H9 (cell line): ENCODE results near the gene ACAA2. TPM values are rescaled to one million over a fixed set of nuclear protein-coding genes. Genes with fewer than 3 reads are reported as not detected.

Experiments
- DNase-seq: peaks from one replicate; pipeline ENCODE4 v3.0.0-alpha.2; 2017
- H2AFZ ChIP-seq: one replicate; pipeline ENCODE4 v1.6.1; 2013; ENCODE audit warnings: mild to moderate bottlenecking, low read length, control low read depth, moderate library complexity
- H2AK5ac ChIP-seq: 2 replicates; pipeline ENCODE4 v1.6.1; 2013; ENCODE audit warnings: low read length, control low read depth, mixed read lengths; ENCODE audit not compliant: insufficient read length
- H2BK120ac ChIP-seq: one replicate; pipeline ENCODE4 v1.6.1; 2013; ENCODE audit warnings: low read depth, mild to moderate bottlenecking, low read length, control low read depth, inconsistent platforms; ENCODE audit not compliant: poor library complexity, severe bottlenecking
- H2BK12ac ChIP-seq: 2 replicates; pipeline ENCODE4 v1.6.1; 2013; ENCODE audit warnings: low read length, control low read depth, mixed read lengths, low read depth; ENCODE audit not compliant: insufficient read length
- H2BK15ac ChIP-seq: 2 replicates; pipeline ENCODE4 v1.6.1; 2013; ENCODE audit warnings: low read depth, low read length, control low read depth
- H2BK20ac ChIP-seq: one replicate; pipeline ENCODE4 v1.6.1; 2013; ENCODE audit warnings: low read depth, mild to moderate bottlenecking, low read length, control low read depth, inconsistent platforms; ENCODE audit not compliant: poor library complexity, severe bottlenecking
- H2BK5ac ChIP-seq: 2 replicates; pipeline ENCODE4 v1.6.1; 2013; ENCODE audit warnings: low read length, control low read depth, mixed read lengths; ENCODE audit not compliant: insufficient read length
- H3K14ac ChIP-seq: 2 replicates; pipeline ENCODE4 v1.6.1; 2013; ENCODE audit warnings: low read length, control low read depth; ENCODE audit not compliant: insufficient read depth
- H3K18ac ChIP-seq: 2 replicates; pipeline ENCODE4 v1.6.1; 2013; ENCODE audit warnings: low read depth, mild to moderate bottlenecking, mixed read lengths, low read length, control low read depth; ENCODE audit not compliant: insufficient read length
- H3K23ac ChIP-seq: 2 replicates; pipeline ENCODE4 v1.6.1; 2013; ENCODE audit warnings: low read length, control low read depth, mixed read lengths, low read depth; ENCODE audit not compliant: insufficient read length
- H3K23me2 ChIP-seq: 2 replicates; pipeline ENCODE4 v1.6.1; 2013; ENCODE audit warnings: low read depth, mild to moderate bottlenecking, mixed read lengths, low read length, control low read depth; ENCODE audit not compliant: insufficient read length, poor library complexity, severe bottlenecking
- H3K27ac ChIP-seq: 2 replicates; pipeline ENCODE4 v1.5.1; 2013; ENCODE audit warnings: low read length, control low read depth, mixed read lengths, low read depth; ENCODE audit not compliant: insufficient read length
- H3K27me3 ChIP-seq: 2 replicates; pipeline ENCODE4 v1.6.1; 2013; ENCODE audit warnings: low read length, control low read depth, inconsistent platforms; ENCODE audit not compliant: insufficient read depth
- H3K4ac ChIP-seq: 2 replicates; pipeline ENCODE4 v1.6.1; 2013; ENCODE audit warnings: low read depth, mild to moderate bottlenecking, control low read depth, inconsistent platforms, low read length, moderate library complexity
- H3K4me1 ChIP-seq: 2 replicates; pipeline ENCODE4 v1.6.1; 2013; ENCODE audit warnings: low read length, control low read depth, inconsistent platforms; ENCODE audit not compliant: insufficient read depth
- H3K4me2 ChIP-seq: 2 replicates; pipeline ENCODE4 v1.6.1; 2013; ENCODE audit warnings: low read length, control low read depth, mixed read lengths; ENCODE audit not compliant: insufficient read length, insufficient read depth
- H3K56ac ChIP-seq: 2 replicates; pipeline ENCODE4 v1.6.1; 2013; ENCODE audit warnings: low read depth, mild to moderate bottlenecking, mixed read lengths, low read length, control low read depth; ENCODE audit not compliant: insufficient read length
- H3K79me1 ChIP-seq: 2 replicates; pipeline ENCODE4 v1.6.1; 2013; ENCODE audit warnings: low read depth, mild to moderate bottlenecking, moderate library complexity, low read length, control low read depth, inconsistent platforms; ENCODE audit not compliant: insufficient read depth, poor library complexity, severe bottlenecking
- H3K79me2 ChIP-seq: 2 replicates; pipeline ENCODE4 v1.6.1; 2013; ENCODE audit warnings: low read length, control low read depth, inconsistent platforms; ENCODE audit not compliant: insufficient read depth
- H3K9ac ChIP-seq: 2 replicates; pipeline ENCODE4 v1.6.1; 2013; ENCODE audit warnings: low read length, control low read depth, mixed read lengths; ENCODE audit not compliant: insufficient read length; ENCODE audit errors: extremely low read depth
- H3K9me3 ChIP-seq: one replicate; pipeline ENCODE4 v1.6.1; 2013; ENCODE audit warnings: low read depth, low read length, inconsistent platforms; ENCODE audit not compliant: control insufficient read depth
- H3T11ph ChIP-seq: one replicate; pipeline ENCODE4 v1.6.1; 2013; ENCODE audit warnings: mild to moderate bottlenecking, low read length, control low read depth, inconsistent platforms
- H4K20me1 ChIP-seq: one replicate; pipeline ENCODE4 v1.6.1; 2013; ENCODE audit not compliant: control insufficient read depth, insufficient read length, insufficient read depth
- H4K5ac ChIP-seq: 2 replicates; pipeline ENCODE4 v1.6.1; 2013; ENCODE audit warnings: low read depth, mild to moderate bottlenecking, mixed read lengths, low read length, control low read depth; ENCODE audit not compliant: insufficient read length
- H4K8ac ChIP-seq: replicated peaks from 2 replicates; pipeline ENCODE4 v1.6.1; 2013; ENCODE audit warnings: low read length, control low read depth, mixed read lengths, low read depth; ENCODE audit not compliant: insufficient read length
- H4K91ac ChIP-seq: 2 replicates; pipeline ENCODE4 v1.6.1; 2013; ENCODE audit warnings: low read depth, mild to moderate bottlenecking, moderate library complexity, mixed read lengths, low read length, control low read depth; ENCODE audit not compliant: insufficient read length
- H3K27ac Mint-ChIP-seq, 3 experiments: 2 replicates in 2 of 3; 3 replicates in 1 of 3; pipeline ENCODE4 v1.8.0; 2020 to 2021; ENCODE audit warnings: mixed read lengths in 3 of 3, mild to moderate bottlenecking in 1 of 3, moderate library complexity in 1 of 3
- H3K27me3 Mint-ChIP-seq: 2 replicates; pipeline ENCODE4 v1.8.0; 2021; ENCODE audit warnings: low read depth, mild to moderate bottlenecking, moderate library complexity, mixed read lengths
- H3K36me3 Mint-ChIP-seq, 3 experiments: 2 replicates in 2 of 3; 3 replicates in 1 of 3; pipeline ENCODE4 v1.8.0; 2020 to 2021; ENCODE audit warnings: low read depth in 3 of 3, mixed read lengths in 3 of 3; ENCODE audit not compliant: insufficient read depth in 1 of 3
- H3K4me1 Mint-ChIP-seq, 2 experiments: 2 replicates each; pipeline ENCODE4 v1.8.0; 2020; ENCODE audit warnings: mixed read lengths in 2 of 2
- H3K4me3 Mint-ChIP-seq, 2 experiments: 2 replicates in 1 of 2; 3 replicates in 1 of 2; pipeline ENCODE4 v1.8.0; 2020 to 2021; ENCODE audit warnings: mild to moderate bottlenecking in 2 of 2, mixed read lengths in 2 of 2, moderate library complexity in 1 of 2
- H3K9me3 Mint-ChIP-seq, 2 experiments: 2 replicates in 1 of 2; 3 replicates in 1 of 2; pipeline ENCODE4 v1.8.0; 2020; ENCODE audit warnings: mild to moderate bottlenecking in 2 of 2, mixed read lengths in 2 of 2, moderate library complexity in 1 of 2
- WGBS: extraction: QIAGEN DNeasy Blood & Tissue Kit; methylation state at CpG from one replicate; pipeline ENCODE4 v1.1.7; 2013; ENCODE audit warnings: missing lambda C conversion rate, low lambda C conversion rate, mixed read lengths; ENCODE audit not compliant: insufficient read length; ENCODE audit errors: extremely low coverage; 5-methylcytosine and 5-hydroxymethylcytosine counted together
- total RNA-seq: library from RNA; stranded (reverse); gene quantifications from 2 replicates; pipeline ENCODE4 v1.2.1, GENCODE V29; 2021
- TF ChIP-seq, protein P1 (sequence below): fragments of 200-600 bp; sonication (generic); conservative IDR thresholded peaks from 3 replicates; pipeline ENCODE4 v1.8.0; 2021; ENCODE audit warnings: antibody characterized with exemption, mild to moderate bottlenecking

Gene ACAA2
- total RNA-seq, 1 experiment from 2014 or later = 115 TPM

DNA sequence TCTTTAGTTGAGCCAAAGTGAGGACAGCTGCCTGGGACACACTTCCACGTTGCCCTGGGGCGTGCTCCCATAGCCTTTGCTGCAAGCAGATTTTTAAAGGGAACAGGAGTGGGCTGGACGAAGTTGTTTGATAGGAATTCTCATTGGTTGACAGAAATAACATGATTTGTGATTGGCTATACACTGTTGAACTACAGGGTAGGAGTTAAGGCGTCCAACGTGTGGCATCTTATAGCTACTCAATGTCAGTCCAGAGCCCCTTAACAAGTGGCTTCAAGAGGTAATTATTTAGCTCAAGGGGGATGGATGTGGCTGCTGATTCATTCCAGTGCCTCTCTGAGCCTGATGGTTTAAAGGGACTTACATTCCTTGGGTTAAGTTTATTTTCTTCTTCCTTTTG, 65.5 kb downstream of the ACAA2 start:
- no peak overlapping the region for H4K8ac ChIP-seq
- no peaks in the 10 kb centered on the region; a peak in 1 of 5 replicates for H3K9me3 Mint-ChIP-seq

More for the DNA sequence above, 65.5 kb downstream of the ACAA2 start:
- no peak overlapping the region for H3K27ac Mint-ChIP-seq
- Histone ChIP-seq H2BK5ac (no peak overlapping the region), H4K20me1 (no peaks in the 10 kb centered on the region), H2AFZ (no peak overlapping the region), H3K27me3 (no peaks in the 10 kb centered on the region), H2BK15ac (no peak overlapping the region), H3K23ac (no peak overlapping the region), H3K14ac (no peak overlapping the region), H2BK120ac (no peak overlapping the region), H2BK20ac (no peak overlapping the region), H3K79me2 (no peaks in the 10 kb centered on the region), H3T11ph (no peak overlapping the region), H3K4me1 (0 out of 2 replicates have a peak, but pooled peaks cover 2% of the 10 kb centered on the region), H3K9me3 (no peaks in the 10 kb centered on the region), H3K79me1 (no peaks in the 10 kb centered on the region), H2BK12ac (no peak overlapping the region), H3K27ac (no peak overlapping the region), H4K91ac (no peak overlapping the region), H4K5ac (no peak overlapping the region), H2AK5ac (no peak overlapping the region), H3K23me2 (no peaks in the 10 kb centered on the region), H3K4me2 (no peak overlapping the region), H3K9ac (no peak overlapping the region), H3K4ac (no peak overlapping the region), H3K18ac (no peak overlapping the region), H3K56ac (no peak overlapping the region)
- TF ChIP-seq, protein P1, sequence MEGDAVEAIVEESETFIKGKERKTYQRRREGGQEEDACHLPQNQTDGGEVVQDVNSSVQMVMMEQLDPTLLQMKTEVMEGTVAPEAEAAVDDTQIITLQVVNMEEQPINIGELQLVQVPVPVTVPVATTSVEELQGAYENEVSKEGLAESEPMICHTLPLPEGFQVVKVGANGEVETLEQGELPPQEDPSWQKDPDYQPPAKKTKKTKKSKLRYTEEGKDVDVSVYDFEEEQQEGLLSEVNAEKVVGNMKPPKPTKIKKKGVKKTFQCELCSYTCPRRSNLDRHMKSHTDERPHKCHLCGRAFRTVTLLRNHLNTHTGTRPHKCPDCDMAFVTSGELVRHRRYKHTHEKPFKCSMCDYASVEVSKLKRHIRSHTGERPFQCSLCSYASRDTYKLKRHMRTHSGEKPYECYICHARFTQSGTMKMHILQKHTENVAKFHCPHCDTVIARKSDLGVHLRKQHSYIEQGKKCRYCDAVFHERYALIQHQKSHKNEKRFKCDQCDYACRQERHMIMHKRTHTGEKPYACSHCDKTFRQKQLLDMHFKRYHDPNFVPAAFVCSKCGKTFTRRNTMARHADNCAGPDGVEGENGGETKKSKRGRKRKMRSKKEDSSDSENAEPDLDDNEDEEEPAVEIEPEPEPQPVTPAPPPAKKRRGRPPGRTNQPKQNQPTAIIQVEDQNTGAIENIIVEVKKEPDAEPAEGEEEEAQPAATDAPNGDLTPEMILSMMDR = no peak
- peaks cover 4% of the 10 kb centered on the region for H3K27me3 Mint-ChIP-seq
- H3K4me3 Mint-ChIP-seq = no peak overlapping the region
- no CpG with 5 or more reads among the region's 5 CpGs for WGBS
- no peaks in the 10 kb centered on the region; a peak in 1 of 7 replicates for H3K36me3 Mint-ChIP-seq
- H3K4me1 Mint-ChIP-seq = peaks cover 23 to 32% of the 10 kb centered on the region in 2 experiments
- no peak for DNase-seq
